ENCODE data around the gene VPS26B. TPM values are rescaled to one million over a fixed set of nuclear protein-coding genes. Genes with fewer than 3 reads are reported as not detected.

VPS26B gene
- total RNA-seq, 1 experiment from 2014 or later, result 33.1 TPM

GRCh38 chr11:134273317-134273712, 48.8 kb downstream of the VPS26B start:
- no peaks in the 10 kb centered on the region for H3K36me3 Mint-ChIP-seq (ENCODE audit: insufficient read depth, unreplicated experiment)
- H3K4me3 Mint-ChIP-seq (ENCODE audit: low read depth, unreplicated experiment), result no peak overlapping the region
- peaks cover 10% of the 10 kb centered on the region for H3K4me1 Mint-ChIP-seq (ENCODE audit: low read depth, unreplicated experiment)
- CTCF ChIA-PET, result interaction anchor here (0.6 kb wide), 1 partner anchor 314 kb away, joined by 3 read pairs; no protein-coding TSS in a partner anchor
- DNase-seq, result no peak
- H3K27me3 Mint-ChIP-seq (ENCODE audit: unreplicated experiment), result peaks cover 85% of the 10 kb centered on the region
- no peaks in the 10 kb centered on the region for H3K9me3 Mint-ChIP-seq (ENCODE audit: low read depth, unreplicated experiment)
- intact Hi-C loops (cut with micrococcal nuclease; ENCODE audit: unreplicated experiment), result no loop called here
- no TSS peak for BruUV-seq (replicated peaks)
- no peak for TF ChIP-seq CTCF (IDR thresholded peaks at IDR 0.05; ENCODE audit: unreplicated experiment)
- no peak overlapping the region for H3K27ac Mint-ChIP-seq (ENCODE audit: unreplicated experiment)

GRCh38 chr11:134275188-134275533, 50.7 kb downstream of the VPS26B start:
- H3K9me3 Mint-ChIP-seq (ENCODE audit: low read depth, unreplicated experiment), result no peaks in the 10 kb centered on the region
- H3K36me3 Mint-ChIP-seq (ENCODE audit: insufficient read depth, unreplicated experiment), result no peaks in the 10 kb centered on the region
- no peak for DNase-seq
- H3K4me3 Mint-ChIP-seq (ENCODE audit: low read depth, unreplicated experiment), result no peak overlapping the region
- intact Hi-C loops (cut with micrococcal nuclease; ENCODE audit: unreplicated experiment), result no loop called here
- no TSS peak for BruUV-seq (replicated peaks)
- no peak overlapping the region for H3K27ac Mint-ChIP-seq (ENCODE audit: unreplicated experiment)
- peaks cover 98% of the 10 kb centered on the region for H3K27me3 Mint-ChIP-seq (ENCODE audit: unreplicated experiment)
- no peak for TF ChIP-seq CTCF (IDR thresholded peaks at IDR 0.05; ENCODE audit: unreplicated experiment)
- H3K4me1 Mint-ChIP-seq (ENCODE audit: low read depth, unreplicated experiment), result peaks cover 6% of the 10 kb centered on the region
- CTCF ChIA-PET, result no interaction called here

GRCh38 chr11:134275534-134276395, 51.3 kb downstream of the VPS26B start, which contains the start of gene GLB1L3:
Gene GLB1L3, plus strand, starts transcription at chr11:134276379. Its CDS starts 362 bp downstream, at chr11:134276741.
- Mint-ChIP-seq H3K36me3 (ENCODE audit: insufficient read depth, unreplicated experiment) (no peaks in the 10 kb centered on the region), H3K9me3 (ENCODE audit: low read depth, unreplicated experiment) (no peaks in the 10 kb centered on the region), H3K27ac (ENCODE audit: unreplicated experiment) (no peak within 1 kb of the TSS), H3K4me3 (ENCODE audit: low read depth, unreplicated experiment) (no peak within 1 kb of the TSS), H3K27me3 (ENCODE audit: unreplicated experiment) (peaks cover 98% of the 10 kb centered on the region), H3K4me1 (ENCODE audit: low read depth, unreplicated experiment) (no peaks in the 10 kb centered on the region)
- no peak for DNase-seq
- intact Hi-C loops (cut with micrococcal nuclease; ENCODE audit: unreplicated experiment), result no loop called here
- no TSS peak for BruUV-seq (replicated peaks)
- CTCF ChIA-PET, result no interaction called here
- peak; percentile 23 for TF ChIP-seq CTCF (IDR thresholded peaks at IDR 0.05; ENCODE audit: unreplicated experiment)

- Mint-ChIP-seq H3K4me1 (ENCODE audit: low read depth, unreplicated experiment) (no peaks in the 10 kb centered on the region), H3K27me3 (ENCODE audit: unreplicated experiment) (peaks cover 97% of the 10 kb centered on the region), H3K27ac (ENCODE audit: unreplicated experiment) (no peak overlapping the region), H3K4me3 (ENCODE audit: low read depth, unreplicated experiment) (no peak overlapping the region), H3K36me3 (ENCODE audit: insufficient read depth, unreplicated experiment) (no peaks in the 10 kb centered on the region), H3K9me3 (ENCODE audit: low read depth, unreplicated experiment) (no peaks in the 10 kb centered on the region)
- DNase-seq, result no peak
- CTCF ChIA-PET, result no interaction called here
- TF ChIP-seq CTCF (IDR thresholded peaks at IDR 0.05; ENCODE audit: unreplicated experiment), result no peak
- no TSS peak for BruUV-seq (replicated peaks)
- intact Hi-C loops (cut with micrococcal nuclease; ENCODE audit: unreplicated experiment), result no loop called here
These were observed 52.1 kb downstream of the VPS26B start for GRCh38 chr11:134276396-134277182.

Data from Calu3 (cell line).